ENCODE data around the gene TTLL5. TPM values are rescaled to one million over a fixed set of nuclear protein-coding genes. Genes with fewer than 3 reads are reported as not detected.

The TTLL5 gene
- total and polyA plus RNA-seq, 2 of the 4 experiments (the other 2 are of a cell fraction) = 11.9 to 16.7 TPM

- Histone ChIP-seq H3K14ac (replicated peaks; ENCODE audit: low read depth, low read length) (no peak overlapping the region), H2AK9ac (replicated peaks; ENCODE audit: low read depth, low read length, poor library complexity) (peak overlapping the region; percentile 61), H3K18ac (ENCODE audit: low read depth, low read length) (peak overlapping the region; percentile 73), H4K91ac (ENCODE audit: insufficient read depth, low read depth, low read length) (peak overlapping the region; percentile 90), H2AFZ (replicated peaks; ENCODE audit: low read length, poor library complexity) (no peak overlapping the region), H2BK5ac (ENCODE audit: low read depth, low read length, poor library complexity, severe bottlenecking) (peak overlapping the region; percentile 65), H3K79me1 (ENCODE audit: low read depth in 1 of 2, low read length in 2 of 2) (no peaks in the 10 kb centered on the region; a peak in 1 of 4 replicates), H3K4ac (ENCODE audit: low read depth, low read length) (peak overlapping the region; percentile 70), H2BK120ac (ENCODE audit: low read depth, low read length) (peak overlapping the region; percentile 44), H3K4me2 (ENCODE audit: low read depth, low read length) (peak overlapping the region; percentile 20; the same call in 1 of the 2 replicates), H3K9me1 (ENCODE audit: insufficient read depth, low read length) (peaks cover 20% of the 10 kb centered on the region), H3K56ac (ENCODE audit: extremely low read depth, insufficient read depth, low read length) (no peak overlapping the region), H3K4me3 (ENCODE audit: insufficient read depth, low read depth, low read length) (no peak overlapping the region), H2BK15ac (ENCODE audit: low read depth, low read length) (peak overlapping the region; percentile 70; the same call in 1 of the 3 replicates), H3K9me3 (ENCODE audit: control insufficient read depth, insufficient read depth, low read length) (no peaks in the 10 kb centered on the region), H3K9ac (ENCODE audit: low read depth, low read length) (no peak overlapping the region), H3K27me3 (ENCODE audit: control insufficient read depth, insufficient read depth, low read length) (no peaks in the 10 kb centered on the region), H3K4me1 (ENCODE audit: control insufficient read depth, insufficient read depth, low read length) (peaks cover 26% of the 10 kb centered on the region), H2BK20ac (ENCODE audit: low read depth, low read length) (peak overlapping the region; percentile 27), H4K8ac (ENCODE audit: low read depth in 2 of 2, low read length in 2 of 2) (peak overlapping the region in 1 of 2 experiments; percentile 33; a peak in 1 of 4 replicates), H3K23ac (ENCODE audit: low read depth, low read length) (no peak overlapping the region), H4K5ac (ENCODE audit: low read depth, low read length) (peak overlapping the region; percentile 71; the same call in 1 of the 2 replicates), H3K36me3 (ENCODE audit: control insufficient read depth, insufficient read depth, low read length) (peaks cover 8% of the 10 kb centered on the region; the same call in 1 of the 2 replicates), H4K20me1 (ENCODE audit: insufficient read depth, low read length) (peaks cover 3% of the 10 kb centered on the region; the same call in 1 of the 2 replicates), H3K27ac (ENCODE audit: insufficient read depth, low read length) (peak overlapping the region; percentile 43; the same call in 1 of the 2 replicates), H2AK5ac (ENCODE audit: low read depth, low read length) (peak overlapping the region; percentile 84; the same call in 1 of the 2 replicates)
- ATAC-seq (ENCODE audit: low read depth) (no peak), DNase-seq (peak; percentile 26)
- in situ Hi-C loops (cut with MboI; ENCODE audit: low sequenced_read_pairs) = no loop called here
- POLR2A ChIA-PET (ENCODE audit: unreplicated experiment) = no interaction called here
- intact Hi-C loops (cut with micrococcal nuclease) = no loop called here
- dilution Hi-C loops (cut with HindIII; ENCODE audit: low sequenced_read_pairs, unreplicated experiment) = no loop called here
- BruUV-seq (replicated peaks) = no TSS peak
- CTCF ChIA-PET = interaction anchor here (2.0 kb wide), 1 partner anchor 69 kb away, joined by 6 read pairs; the partner anchor contains the start of gene FLVCR2
- no peak for TF ChIP-seq MAFK (IDR thresholded peaks at IDR 0.05; ENCODE audit: low read depth, low read length)
- peak; percentile 25; the same call in 1 of the 2 replicates for TF ChIP-seq CEBPB (IDR thresholded peaks at IDR 0.05; ENCODE audit: low read depth, low read length)
- no CpG with 5 or more reads among the region's 3 CpGs for WGBS, 2 experiments (ENCODE audit: extremely low coverage in 2 of 2, insufficient read length in 1 of 2)
Observed at GRCh38 chr14:75647640-75648039, 13.4 kb upstream of the TTLL5 start.
